PC-3 (cell line): Measurements from ENCODE around the gene RNF26.

Experiments
- EZH2 ChIP-seq: fragments of 300-600 bp; sonication (generic); IDR thresholded peaks from one replicate; pipeline ENCODE4 v1.6.1; 2017; ENCODE audit warnings: antibody characterized with exemption, mild to moderate bottlenecking, low read length; ENCODE audit not compliant: unreplicated experiment
- EZH2phosphoT487 ChIP-seq: fragments of 300-600 bp; sonication (generic); IDR thresholded peaks from 2 replicates; pipeline ENCODE4 v1.6.1; 2018; ENCODE audit warnings: mild to moderate bottlenecking, antibody characterized with exemption, low read length, borderline replicate concordance
- TF ChIP-seq, protein P1 (sequence below): fragments of 300-600 bp; sonication (generic); conservative IDR thresholded peaks from 2 replicates; pipeline ENCODE4 v1.5.1; 2017; ENCODE audit warnings: antibody characterized with exemption, low read depth, mild to moderate bottlenecking, low read length

DNA sequence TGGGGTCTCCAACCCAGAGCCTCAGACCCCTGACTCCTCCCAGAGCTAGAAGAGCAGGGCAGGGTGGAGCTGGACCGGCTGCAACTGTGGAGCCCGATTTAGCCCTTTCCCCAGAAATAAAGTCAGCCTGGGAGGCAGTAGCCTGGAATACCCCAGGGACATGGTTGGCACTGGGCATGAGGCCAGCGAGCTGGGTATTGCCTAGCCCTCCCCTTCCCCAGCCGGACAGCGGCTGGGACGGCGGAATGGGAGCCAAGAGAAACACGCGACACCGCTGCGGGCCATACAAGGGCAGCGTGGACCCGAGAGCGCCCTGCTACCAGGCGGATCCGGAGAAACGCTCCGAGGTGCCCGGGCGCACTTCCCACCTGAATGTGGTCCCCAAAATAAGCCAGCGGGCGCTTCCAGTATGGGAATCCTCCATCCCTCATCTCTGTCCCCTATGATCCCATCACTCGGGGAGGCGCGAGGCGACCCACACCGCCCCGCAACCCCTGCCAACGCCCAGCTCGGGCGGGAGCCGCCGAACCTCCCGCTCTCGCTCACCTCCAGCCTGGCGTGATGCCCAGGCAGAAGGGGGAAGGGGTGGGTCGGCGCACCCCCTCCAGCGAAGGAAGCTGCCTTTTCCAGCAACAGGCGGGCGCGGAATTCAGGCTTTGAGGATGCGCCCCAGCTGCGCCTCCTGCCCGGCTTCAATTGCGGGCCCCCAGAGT lies 18.2 kb upstream of the RNF26 start:
- TF ChIP-seq, protein P1, sequence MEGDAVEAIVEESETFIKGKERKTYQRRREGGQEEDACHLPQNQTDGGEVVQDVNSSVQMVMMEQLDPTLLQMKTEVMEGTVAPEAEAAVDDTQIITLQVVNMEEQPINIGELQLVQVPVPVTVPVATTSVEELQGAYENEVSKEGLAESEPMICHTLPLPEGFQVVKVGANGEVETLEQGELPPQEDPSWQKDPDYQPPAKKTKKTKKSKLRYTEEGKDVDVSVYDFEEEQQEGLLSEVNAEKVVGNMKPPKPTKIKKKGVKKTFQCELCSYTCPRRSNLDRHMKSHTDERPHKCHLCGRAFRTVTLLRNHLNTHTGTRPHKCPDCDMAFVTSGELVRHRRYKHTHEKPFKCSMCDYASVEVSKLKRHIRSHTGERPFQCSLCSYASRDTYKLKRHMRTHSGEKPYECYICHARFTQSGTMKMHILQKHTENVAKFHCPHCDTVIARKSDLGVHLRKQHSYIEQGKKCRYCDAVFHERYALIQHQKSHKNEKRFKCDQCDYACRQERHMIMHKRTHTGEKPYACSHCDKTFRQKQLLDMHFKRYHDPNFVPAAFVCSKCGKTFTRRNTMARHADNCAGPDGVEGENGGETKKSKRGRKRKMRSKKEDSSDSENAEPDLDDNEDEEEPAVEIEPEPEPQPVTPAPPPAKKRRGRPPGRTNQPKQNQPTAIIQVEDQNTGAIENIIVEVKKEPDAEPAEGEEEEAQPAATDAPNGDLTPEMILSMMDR = no peak
- TF ChIP-seq EZH2 (no peak), EZH2phosphoT487 (no peak)
